ENCODE data around the gene ASTN2.

DNA sequence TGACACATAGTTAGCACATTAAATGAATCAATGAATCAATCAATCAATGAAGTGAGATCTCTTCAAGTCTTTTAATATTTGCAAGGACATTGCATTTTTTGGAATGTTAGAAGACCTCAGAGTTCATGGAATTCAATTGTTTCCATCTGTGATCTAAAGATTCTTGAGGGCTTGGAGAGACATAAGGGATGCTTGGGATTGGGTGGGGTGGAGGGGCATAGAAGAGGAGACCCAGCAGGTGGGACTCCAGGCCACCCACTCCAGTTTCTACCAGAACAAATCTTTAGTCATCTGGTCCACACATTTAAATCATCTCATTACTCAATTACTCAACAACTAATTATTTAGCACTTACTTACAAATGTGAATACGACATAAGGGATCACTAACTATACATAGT, 978.7 kb downstream of the ASTN2 start:
- TF ChIP-seq, protein P1, sequence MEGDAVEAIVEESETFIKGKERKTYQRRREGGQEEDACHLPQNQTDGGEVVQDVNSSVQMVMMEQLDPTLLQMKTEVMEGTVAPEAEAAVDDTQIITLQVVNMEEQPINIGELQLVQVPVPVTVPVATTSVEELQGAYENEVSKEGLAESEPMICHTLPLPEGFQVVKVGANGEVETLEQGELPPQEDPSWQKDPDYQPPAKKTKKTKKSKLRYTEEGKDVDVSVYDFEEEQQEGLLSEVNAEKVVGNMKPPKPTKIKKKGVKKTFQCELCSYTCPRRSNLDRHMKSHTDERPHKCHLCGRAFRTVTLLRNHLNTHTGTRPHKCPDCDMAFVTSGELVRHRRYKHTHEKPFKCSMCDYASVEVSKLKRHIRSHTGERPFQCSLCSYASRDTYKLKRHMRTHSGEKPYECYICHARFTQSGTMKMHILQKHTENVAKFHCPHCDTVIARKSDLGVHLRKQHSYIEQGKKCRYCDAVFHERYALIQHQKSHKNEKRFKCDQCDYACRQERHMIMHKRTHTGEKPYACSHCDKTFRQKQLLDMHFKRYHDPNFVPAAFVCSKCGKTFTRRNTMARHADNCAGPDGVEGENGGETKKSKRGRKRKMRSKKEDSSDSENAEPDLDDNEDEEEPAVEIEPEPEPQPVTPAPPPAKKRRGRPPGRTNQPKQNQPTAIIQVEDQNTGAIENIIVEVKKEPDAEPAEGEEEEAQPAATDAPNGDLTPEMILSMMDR (IDR thresholded peaks at IDR 0.05) = no peak
- no peak for TF ChIP-seq POLR2A (IDR thresholded peaks at IDR 0.05)

All from right lobe of liver (tissue), 4 donors.